KMS-11 (cell line): ENCODE results near the gene CLN6.
A peak's percentile ranks its signal among the peaks of the same experiment; 100 is the strongest.
"Not testable (repeated sequence)": the region's sequence is repeated elsewhere in the genome, so short reads cannot be mapped to it uniquely, and the experiment has no call there.

Experiments
- H2AFZ ChIP-seq: fragments of 200-600 bp; sonication (generic); 2 replicates; pipeline ENCODE4 v1.6.1; 2016; ENCODE audit warnings: antibody characterized with exemption, mixed run types, low read depth
- H3K27ac ChIP-seq: fragments of 200-600 bp; sonication (generic); 2 replicates; pipeline ENCODE4 v1.6.1; 2016; ENCODE audit warnings: mild to moderate bottlenecking, mixed run types
- H3K27me3 ChIP-seq: fragments of 200-600 bp; sonication (generic); 2 replicates; pipeline ENCODE4 v1.6.1; 2017; ENCODE audit warnings: mild to moderate bottlenecking, low read depth, mixed run types, moderate library complexity; ENCODE audit not compliant: insufficient read depth
- H3K36me3 ChIP-seq: fragments of 200-600 bp; sonication (generic); 2 replicates; pipeline ENCODE4 v1.6.1; 2017; ENCODE audit warnings: mild to moderate bottlenecking, mixed run types; ENCODE audit not compliant: insufficient read depth
- H3K4me1 ChIP-seq: fragments of 200-600 bp; sonication (generic); 2 replicates; pipeline ENCODE4 v1.6.1; 2016; ENCODE audit warnings: mild to moderate bottlenecking, low read depth, mixed run types; ENCODE audit not compliant: poor library complexity, severe bottlenecking
- H3K4me2 ChIP-seq: fragments of 200-600 bp; sonication (generic); 2 replicates; pipeline ENCODE4 v1.7.0; 2016; ENCODE audit warnings: mild to moderate bottlenecking, mixed run types
- H3K4me3 ChIP-seq: fragments of 200-600 bp; sonication (generic); IDR thresholded peaks from 2 replicates; pipeline ENCODE4 v1.6.1; 2017; ENCODE audit warnings: low read depth, low read length, mixed read lengths; ENCODE audit not compliant: insufficient read depth
- H3K79me2 ChIP-seq: fragments of 200-600 bp; sonication (generic); 2 replicates; pipeline ENCODE4 v1.6.1; 2016; ENCODE audit warnings: low read depth, mixed run types; ENCODE audit not compliant: insufficient read depth
- H3K9ac ChIP-seq: fragments of 200-600 bp; sonication (generic); 2 replicates; pipeline ENCODE4 v1.6.1; 2016; ENCODE audit warnings: mild to moderate bottlenecking, mixed run types
- H4K20me1 ChIP-seq: fragments of 200-600 bp; sonication (generic); 2 replicates; pipeline ENCODE4 v1.6.1; 2016; ENCODE audit warnings: mild to moderate bottlenecking, mixed run types; ENCODE audit not compliant: insufficient read depth
- CTCF ChIP-seq: fragments of 200-600 bp; sonication (generic); conservative IDR thresholded peaks from 2 replicates; pipeline ENCODE4 v1.6.1; 2017; ENCODE audit warnings: low read depth, mild to moderate bottlenecking, antibody characterized with exemption, low read length, moderate library complexity, mixed read lengths

CLN6 gene

GRCh38 chr15:68239025-68239424 is 9.5 kb upstream of the CLN6 start:
- Histone ChIP-seq H3K4me1 (peaks cover 33% of the 10 kb centered on the region), H3K27ac (no peak overlapping the region; the same call in 1 of the 2 replicates), H3K4me2 (peak overlapping the region; percentile 56), H2AFZ (no peak overlapping the region), H4K20me1 (no peaks in the 10 kb centered on the region), H3K4me3 (no peak overlapping the region), H3K79me2 (no peaks in the 10 kb centered on the region), H3K36me3 (no peaks in the 10 kb centered on the region), H3K9ac (no peak overlapping the region), H3K27me3 (no peaks in the 10 kb centered on the region)
- TF ChIP-seq CTCF: no peak

- H3K9ac ChIP-seq: no peak overlapping the region
- no peak overlapping the region for H3K27ac ChIP-seq
- no peaks in the 10 kb centered on the region for H4K20me1 ChIP-seq
- no peaks in the 10 kb centered on the region for H3K79me2 ChIP-seq
- no peak overlapping the region for H2AFZ ChIP-seq
- H3K36me3 ChIP-seq: no peaks in the 10 kb centered on the region
- no peak overlapping the region for H3K4me3 ChIP-seq
- TF ChIP-seq CTCF: no peak
- no peaks in the 10 kb centered on the region for H3K27me3 ChIP-seq
- H3K4me1 ChIP-seq: peaks cover 44% of the 10 kb centered on the region
- H3K4me2 ChIP-seq: no peak overlapping the region
Measured at GRCh38 chr15:68235022-68235421, 5.5 kb upstream of the CLN6 start.

- H4K20me1 ChIP-seq, H3K4me3 ChIP-seq, H3K79me2 ChIP-seq, H3K4me2 ChIP-seq, H2AFZ ChIP-seq, H3K9ac ChIP-seq, H3K27me3 ChIP-seq, H3K27ac ChIP-seq, H3K36me3 ChIP-seq: not testable (repeated sequence)
- H3K4me1 ChIP-seq: peaks cover 42% of the 10 kb centered on the region
Measured at GRCh38 chr15:68234520-68234919, 5.0 kb upstream of the CLN6 start.

- Histone ChIP-seq H3K9ac (no peak overlapping the region), H3K36me3 (no peaks in the 10 kb centered on the region), H3K27me3 (no peaks in the 10 kb centered on the region), H3K4me1 (peaks cover 38% of the 10 kb centered on the region), H3K4me2 (no peak overlapping the region), H3K27ac (no peak overlapping the region), H3K79me2 (peaks cover 2% of the 10 kb centered on the region; the same call in 1 of the 2 replicates), H3K4me3 (no peak overlapping the region), H2AFZ (no peak overlapping the region), H4K20me1 (no peaks in the 10 kb centered on the region)
- no peak for TF ChIP-seq CTCF
Measured at GRCh38 chr15:68234060-68234459, 4.5 kb upstream of the CLN6 start.

GRCh38 chr15:68232937-68233336 is 3.4 kb upstream of the CLN6 start:
- Histone ChIP-seq H3K27me3 (no peaks in the 10 kb centered on the region), H3K9ac (no peak overlapping the region), H3K4me3 (no peak overlapping the region), H3K4me1 (peaks cover 27% of the 10 kb centered on the region), H3K79me2 (peaks cover 13% of the 10 kb centered on the region), H2AFZ (no peak overlapping the region), H3K4me2 (no peak overlapping the region), H3K36me3 (no peaks in the 10 kb centered on the region), H3K27ac (no peak overlapping the region), H4K20me1 (no peaks in the 10 kb centered on the region)
- TF ChIP-seq CTCF: no peak
